ENCODE results near the gene SLC32A1. TPM values are rescaled to one million over a fixed set of nuclear protein-coding genes. Genes with fewer than 3 reads are reported as not detected.

SLC32A1 gene
- total and polyA plus RNA-seq, 2 of the 13 experiments (the other 11 are each of a cell fraction or from before 2014, with no cell fraction given) = not detected

DNA sequence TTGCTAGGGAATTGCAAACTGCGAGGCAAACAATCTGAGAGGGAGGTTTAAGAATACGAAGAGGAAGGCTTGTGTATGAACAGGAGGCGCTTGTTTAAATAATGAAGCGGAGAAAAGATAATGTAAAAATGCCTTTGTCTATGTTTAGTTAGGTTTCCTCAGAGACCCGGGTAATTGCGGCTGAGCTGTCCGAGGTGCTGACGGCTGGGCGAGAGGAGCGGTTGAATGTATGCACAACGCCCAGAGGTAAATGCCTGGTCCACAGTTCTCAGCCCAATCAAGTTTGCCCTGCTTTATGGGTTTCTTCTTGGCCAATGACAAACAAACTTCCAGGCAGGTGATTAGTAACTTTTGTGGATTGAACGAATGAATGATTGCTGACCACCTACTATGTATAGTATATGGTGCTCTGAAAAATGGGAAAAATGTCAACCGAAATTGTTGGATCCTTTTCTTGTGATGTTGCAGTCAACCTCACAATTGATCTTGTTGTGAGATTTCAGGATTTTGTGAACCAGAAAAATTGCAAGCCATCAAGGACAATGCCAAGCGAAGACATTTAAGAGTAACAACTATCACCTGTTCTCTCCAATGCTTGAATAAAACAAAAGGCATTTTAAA is 38.3 kb upstream of the SLC32A1 start (continued):
- TF ChIP-seq ZNF33B (CRISPR knock-in tag; IDR thresholded peaks at IDR 0.05) (no peak), ZNF431 (CRISPR knock-in tag; IDR thresholded peaks at IDR 0.05; ENCODE audit: borderline replicate concordance, low read depth) (peak; percentile 84; the same call in 1 of the 2 replicates), ZNF280D (CRISPR knock-in tag; IDR thresholded peaks at IDR 0.05) (peak; percentile 89; the same call in 1 of the 2 replicates), MYNN (CRISPR knock-in tag; IDR thresholded peaks at IDR 0.05; ENCODE audit: low read depth) (peak; percentile 80; the same call in 1 of the 2 replicates), SMC3 (IDR thresholded peaks at IDR 0.05; ENCODE audit: low read length) (0 out of 2 replicates have a peak, but pooled peaks have one; percentile 7), ZNF841 (CRISPR knock-in tag; IDR thresholded peaks at IDR 0.05; ENCODE audit: borderline replicate concordance) (peak; percentile 69; the same call in 1 of the 2 replicates), NR3C1 (CRISPR knock-in tag; IDR thresholded peaks at IDR 0.05) (no peak), ZNF251 (CRISPR knock-in tag; IDR thresholded peaks at IDR 0.05) (peak; percentile 88; the same call in 1 of the 2 replicates), ZFY (CRISPR knock-in tag; IDR thresholded peaks at IDR 0.05) (peak; percentile 43), ERF (CRISPR knock-in tag; IDR thresholded peaks at IDR 0.05) (peak; percentile 99), ZNF782 (CRISPR knock-in tag; IDR thresholded peaks at IDR 0.05; ENCODE audit: borderline replicate concordance) (peak; percentile 83; the same call in 1 of the 2 replicates), ZNF572 (CRISPR knock-in tag; IDR thresholded peaks at IDR 0.05) (no peak), FOXO1 (CRISPR knock-in tag; IDR thresholded peaks at IDR 0.05) (peak; percentile 75), ZBTB2 (CRISPR knock-in tag; IDR thresholded peaks at IDR 0.05; ENCODE audit: low read depth) (0 out of 2 replicates have a peak, but pooled peaks have one; percentile 35)
- TF ChIP-seq, protein P1, sequence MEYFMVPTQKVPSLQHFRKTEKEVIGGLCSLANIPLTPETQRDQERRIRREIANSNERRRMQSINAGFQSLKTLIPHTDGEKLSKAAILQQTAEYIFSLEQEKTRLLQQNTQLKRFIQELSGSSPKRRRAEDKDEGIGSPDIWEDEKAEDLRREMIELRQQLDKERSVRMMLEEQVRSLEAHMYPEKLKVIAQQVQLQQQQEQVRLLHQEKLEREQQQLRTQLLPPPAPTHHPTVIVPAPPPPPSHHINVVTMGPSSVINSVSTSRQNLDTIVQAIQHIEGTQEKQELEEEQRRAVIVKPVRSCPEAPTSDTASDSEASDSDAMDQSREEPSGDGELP (IDR thresholded peaks at IDR 0.05; ENCODE audit: borderline replicate concordance, low read depth) = peak; percentile 15; the same call in 1 of the 2 replicates
- TF ChIP-seq, protein P2, sequence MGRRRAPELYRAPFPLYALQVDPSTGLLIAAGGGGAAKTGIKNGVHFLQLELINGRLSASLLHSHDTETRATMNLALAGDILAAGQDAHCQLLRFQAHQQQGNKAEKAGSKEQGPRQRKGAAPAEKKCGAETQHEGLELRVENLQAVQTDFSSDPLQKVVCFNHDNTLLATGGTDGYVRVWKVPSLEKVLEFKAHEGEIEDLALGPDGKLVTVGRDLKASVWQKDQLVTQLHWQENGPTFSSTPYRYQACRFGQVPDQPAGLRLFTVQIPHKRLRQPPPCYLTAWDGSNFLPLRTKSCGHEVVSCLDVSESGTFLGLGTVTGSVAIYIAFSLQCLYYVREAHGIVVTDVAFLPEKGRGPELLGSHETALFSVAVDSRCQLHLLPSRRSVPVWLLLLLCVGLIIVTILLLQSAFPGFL (CRISPR knock-in tag; IDR thresholded peaks at IDR 0.05) = peak; percentile 46; the same call in 1 of the 2 replicates
- TF ChIP-seq, protein P3, sequence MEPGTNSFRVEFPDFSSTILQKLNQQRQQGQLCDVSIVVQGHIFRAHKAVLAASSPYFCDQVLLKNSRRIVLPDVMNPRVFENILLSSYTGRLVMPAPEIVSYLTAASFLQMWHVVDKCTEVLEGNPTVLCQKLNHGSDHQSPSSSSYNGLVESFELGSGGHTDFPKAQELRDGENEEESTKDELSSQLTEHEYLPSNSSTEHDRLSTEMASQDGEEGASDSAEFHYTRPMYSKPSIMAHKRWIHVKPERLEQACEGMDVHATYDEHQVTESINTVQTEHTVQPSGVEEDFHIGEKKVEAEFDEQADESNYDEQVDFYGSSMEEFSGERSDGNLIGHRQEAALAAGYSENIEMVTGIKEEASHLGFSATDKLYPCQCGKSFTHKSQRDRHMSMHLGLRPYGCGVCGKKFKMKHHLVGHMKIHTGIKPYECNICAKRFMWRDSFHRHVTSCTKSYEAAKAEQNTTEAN (CRISPR knock-in tag; conservative IDR thresholded peaks at IDR 0.05) = peak; percentile 97
- TF ChIP-seq, protein P4, sequence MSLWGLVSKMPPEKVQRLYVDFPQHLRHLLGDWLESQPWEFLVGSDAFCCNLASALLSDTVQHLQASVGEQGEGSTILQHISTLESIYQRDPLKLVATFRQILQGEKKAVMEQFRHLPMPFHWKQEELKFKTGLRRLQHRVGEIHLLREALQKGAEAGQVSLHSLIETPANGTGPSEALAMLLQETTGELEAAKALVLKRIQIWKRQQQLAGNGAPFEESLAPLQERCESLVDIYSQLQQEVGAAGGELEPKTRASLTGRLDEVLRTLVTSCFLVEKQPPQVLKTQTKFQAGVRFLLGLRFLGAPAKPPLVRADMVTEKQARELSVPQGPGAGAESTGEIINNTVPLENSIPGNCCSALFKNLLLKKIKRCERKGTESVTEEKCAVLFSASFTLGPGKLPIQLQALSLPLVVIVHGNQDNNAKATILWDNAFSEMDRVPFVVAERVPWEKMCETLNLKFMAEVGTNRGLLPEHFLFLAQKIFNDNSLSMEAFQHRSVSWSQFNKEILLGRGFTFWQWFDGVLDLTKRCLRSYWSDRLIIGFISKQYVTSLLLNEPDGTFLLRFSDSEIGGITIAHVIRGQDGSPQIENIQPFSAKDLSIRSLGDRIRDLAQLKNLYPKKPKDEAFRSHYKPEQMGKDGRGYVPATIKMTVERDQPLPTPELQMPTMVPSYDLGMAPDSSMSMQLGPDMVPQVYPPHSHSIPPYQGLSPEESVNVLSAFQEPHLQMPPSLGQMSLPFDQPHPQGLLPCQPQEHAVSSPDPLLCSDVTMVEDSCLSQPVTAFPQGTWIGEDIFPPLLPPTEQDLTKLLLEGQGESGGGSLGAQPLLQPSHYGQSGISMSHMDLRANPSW (CRISPR knock-in tag; IDR thresholded peaks at IDR 0.05; ENCODE audit: borderline replicate concordance) = no peak
